GM12878 (cell line): ENCODE data around the gene ACKR2. TPM values are rescaled to one million over a fixed set of nuclear protein-coding genes. Genes with fewer than 3 reads are reported as not detected.

Source experiments
- ATAC-seq: fragments of 200-7000 bp; cut with Tn5 transposase; 3 replicates; pipeline ENCODE4 v1.9.1; 2020; ENCODE audit warnings: mild to moderate bottlenecking, moderate library complexity
- BruUV-seq: library from RNA; stranded (reverse); fragments of 400-500 nt; replicated peaks from 2 replicates; lab custom pipeline; 2021; lab: Mats Ljungman, UMichigan
- CTCF ChIA-PET: fragments of 300-600 bp; sonication (Branson Sonifier 250); formaldehyde crosslinking; extraction: SDS; loops from one replicate; lab custom pipeline; 2021; ENCODE audit warnings: inconsistent platforms; lab: Yijun Ruan, JAX
- POLR2A ChIA-PET: fragments of 350-600 bp; formaldehyde crosslinking; extraction: SDS; loops from one replicate; lab custom pipeline; 2021; ENCODE audit warnings: inconsistent platforms; lab: Charles Lee
- RAD21 ChIA-PET: fragments of 300-600 bp; sonication (Branson Sonifier 250); formaldehyde crosslinking; loops from one replicate; lab custom pipeline; 2023; ENCODE audit warnings: antibody characterized with exemption; ENCODE audit not compliant: unreplicated experiment; lab: Charles Lee
- SMC1A ChIA-PET: fragments of 300-600 bp; sonication (Branson Sonifier 250); formaldehyde crosslinking; loops from one replicate; lab custom pipeline; 2023; ENCODE audit not compliant: unreplicated experiment, uncharacterized antibody; lab: Charles Lee
- DNase-seq: peaks from one replicate; pipeline ENCODE4 v3.0.0-alpha.2; 2011; ENCODE audit warnings: low read depth, low spot score
- FAIRE-seq: peaks from 3 replicates; lab custom pipeline; 2011; peaks lifted over from hg19 to GRCh38; lab: Jason Lieb, UNC
- H2AFZ ChIP-seq: 2 replicates; pipeline ENCODE4 v1.6.0; 2011; ENCODE audit warnings: low read depth, low read length, control low read depth; ENCODE audit not compliant: control insufficient read depth
- H3K27ac ChIP-seq: 2 replicates; pipeline ENCODE4 v1.5.1; 2011; ENCODE audit warnings: control low read depth; ENCODE audit not compliant: control insufficient read depth, insufficient read depth
- H3K27me3 ChIP-seq, 2 experiments: replicated peaks in 1 of 2; 2 replicates each; pipeline versions ENCODE4 v1.6.0 to v1.6.1; 2011; ENCODE audit warnings: low read length in 1 of 2; ENCODE audit not compliant: control insufficient read depth in 2 of 2, insufficient read depth in 2 of 2
- H3K36me3 ChIP-seq, 2 experiments: 2 replicates each; pipeline ENCODE4 v1.5.1; 2011; ENCODE audit warnings: low read length in 1 of 2; ENCODE audit not compliant: control insufficient read depth in 2 of 2, insufficient read depth in 2 of 2
- H3K4me1 ChIP-seq: 2 replicates; pipeline ENCODE4 v1.6.1; 2011; ENCODE audit warnings: mild to moderate bottlenecking, low read length, moderate library complexity, mixed read lengths; ENCODE audit not compliant: control insufficient read depth, insufficient read depth
- H3K4me2 ChIP-seq: 2 replicates; pipeline ENCODE4 v1.6.0; 2011; ENCODE audit warnings: control low read depth; ENCODE audit not compliant: control insufficient read depth, insufficient read depth
- H3K4me3 ChIP-seq: fragments of 200-600 bp; sonication (generic); 2 replicates; pipeline ENCODE4 v1.5.1; 2016
- H3K79me2 ChIP-seq: 2 replicates; pipeline ENCODE4 v1.6.0; 2011; ENCODE audit warnings: low read length; ENCODE audit not compliant: control insufficient read depth, insufficient read depth
- H3K9ac ChIP-seq: 2 replicates; pipeline ENCODE4 v1.8.0; 2011; ENCODE audit warnings: low read length, control low read depth, mixed read lengths; ENCODE audit not compliant: control insufficient read depth, insufficient read depth
- H3K9me3 ChIP-seq: replicated peaks from 3 replicates; pipeline ENCODE4 v1.5.1; 2011; ENCODE audit warnings: mild to moderate bottlenecking, low read length; ENCODE audit not compliant: control insufficient read depth, insufficient read depth
- H4K20me1 ChIP-seq: 2 replicates; pipeline ENCODE4 v1.6.0; 2011; ENCODE audit not compliant: control insufficient read depth, insufficient read depth
- CBX5 ChIP-seq: sonication (generic); IDR thresholded peaks from 2 replicates; pipeline ENCODE4 v1.6.1; 2016; ENCODE audit warnings: low read depth, moderate library complexity, mild to moderate bottlenecking, inconsistent platforms
- CHD1 ChIP-seq: IDR thresholded peaks from 2 replicates; pipeline ENCODE4 v1.6.1; 2012; ENCODE audit warnings: low read depth, low read length, improper control_type of control experiment
- ESRRA ChIP-seq: IDR thresholded peaks from 2 replicates; pipeline ENCODE4 v1.6.1; 2012; ENCODE audit warnings: mild to moderate bottlenecking, low read length, improper control_type of control experiment
- FOXM1 ChIP-seq: IDR thresholded peaks from 2 replicates; pipeline ENCODE4 v1.6.1; 2012; ENCODE audit warnings: low read depth, mild to moderate bottlenecking, inconsistent platforms, low read length, moderate library complexity
- HDAC2 ChIP-seq: fragments of 200-600 bp; sonication (generic); IDR thresholded peaks from 2 replicates; pipeline ENCODE4 v1.6.1; 2017
- HDGF ChIP-seq: fragments of 450-650 bp; IDR thresholded peaks from 2 replicates; pipeline ENCODE4 v1.6.1; 2016; ENCODE audit warnings: antibody characterized with exemption
- IRF4 ChIP-seq: IDR thresholded peaks from 2 replicates; pipeline ENCODE4 v1.6.1; 2011; ENCODE audit warnings: low read depth, low read length
- JUNB ChIP-seq: IDR thresholded peaks from 2 replicates; pipeline ENCODE4 v1.6.1; 2016; ENCODE audit warnings: antibody characterized with exemption, mild to moderate bottlenecking
- MEF2B ChIP-seq: fragments of 450-650 bp; IDR thresholded peaks from 2 replicates; pipeline ENCODE4 v1.6.1; 2018; ENCODE audit warnings: mild to moderate bottlenecking, moderate library complexity; ENCODE audit not compliant: partially characterized antibody, poor library complexity, severe bottlenecking
- RUNX3 ChIP-seq: IDR thresholded peaks from 2 replicates; pipeline ENCODE4 v1.6.1; 2012; ENCODE audit warnings: low read length, inconsistent platforms
- SMC3 ChIP-seq: IDR thresholded peaks from 2 replicates; pipeline ENCODE4 v1.6.1; 2011; ENCODE audit warnings: low read length, improper control_type of control experiment, borderline replicate concordance
- SRF ChIP-seq, 2 experiments: IDR thresholded peaks; 2 replicates each; pipeline ENCODE4 v1.6.1; 2011; ENCODE audit warnings: low read depth in 2 of 2, low read length in 2 of 2, mild to moderate bottlenecking in 1 of 2, moderate library complexity in 1 of 2
- ZBED1 ChIP-seq: IDR thresholded peaks from 2 replicates; pipeline ENCODE4 v1.6.1; 2016; ENCODE audit warnings: borderline replicate concordance
- ZBTB33 ChIP-seq: fragments of 450-650 bp; IDR thresholded peaks from 2 replicates; pipeline ENCODE4 v1.6.1; 2017; ENCODE audit warnings: mild to moderate bottlenecking
- ZNF384 ChIP-seq: IDR thresholded peaks from 2 replicates; pipeline ENCODE4 v1.6.1; 2012; ENCODE audit warnings: low read depth, mild to moderate bottlenecking, low read length, improper control_type of control experiment, borderline replicate concordance
- ZNF622 ChIP-seq: fragments of 450-650 bp; IDR thresholded peaks from 2 replicates; pipeline ENCODE4 v1.6.1; 2017; ENCODE audit warnings: mild to moderate bottlenecking, inconsistent platforms
- WGBS: methylation state at CpG from one replicate; pipeline ENCODE4 v1.1.6; 2016; ENCODE audit warnings: low lambda C conversion rate; ENCODE audit not compliant: insufficient replicate concordance, insufficient coverage; ENCODE audit errors: missing lambda C conversion rate; 5-methylcytosine and 5-hydroxymethylcytosine counted together
- in situ Hi-C: fragments of 300-500 bp; cut with MboI; formaldehyde crosslinking; loops from 9 replicates; pipeline ENCODE4 v1.14.3; 2018; ENCODE audit warnings: mixed read lengths
- intact Hi-C: fragments of 100-400 bp; cut with micrococcal nuclease; formaldehyde crosslinking; loops from one replicate; pipeline ENCODE4 v1.14.2; 2022; ENCODE audit not compliant: unreplicated experiment
- polyA plus RNA-seq, 11 experiments: library from polyadenylated mRNA; depleted of rRNA in 4 of 11; unstranded in 6 of 11; stranded (reverse) in 5 of 11; fragments of >200 nt; fragmentation: Nextera tagmentation in 4 of 11; fragmentation: Illumina TruSeq in 1 of 11; extraction: Ambion mirVana in 4 of 11; extraction: Trizol in 1 of 11; gene quantifications; 1 replicate in 1 of 11; 2 replicates in 10 of 11; pipeline versions ENCODE4 v1.2.1 to v1.2.3, GENCODE V29; 2011 to 2016; ENCODE audit warnings: inconsistent platforms in 2 of 11, missing spikeins in 2 of 11, low read depth in 1 of 11
- total RNA-seq, 4 experiments: library from RNA; depleted of rRNA in 3 of 4; stranded (reverse); fragments of >200 nt in 3 of 4; fragmentation: Illumina TruSeq in 1 of 4; extraction: Trizol in 1 of 4; gene quantifications; 2 replicates each; pipeline versions ENCODE4 v1.2.1 to v1.2.3, GENCODE V29; 2013 to 2021
- TF ChIP-seq, protein P1 (sequence below): IDR thresholded peaks from 2 replicates; pipeline ENCODE4 v1.6.1; 2012; ENCODE audit warnings: improper control_type of control experiment, low read depth, low read length; ENCODE audit not compliant: insufficient replicate concordance
- TF ChIP-seq, protein P2 (sequence below): fragments of 450-650 bp; IDR thresholded peaks from 2 replicates; pipeline ENCODE4 v1.6.1; 2017; ENCODE audit warnings: borderline replicate concordance

The ACKR2 gene
- total and polyA plus RNA-seq, 10 of the 15 experiments (the other 5 are each of a cell fraction or from before 2014, with no cell fraction given): 0.05 to 0.91 (median 0.23) TPM; not detected in 2

DNA sequence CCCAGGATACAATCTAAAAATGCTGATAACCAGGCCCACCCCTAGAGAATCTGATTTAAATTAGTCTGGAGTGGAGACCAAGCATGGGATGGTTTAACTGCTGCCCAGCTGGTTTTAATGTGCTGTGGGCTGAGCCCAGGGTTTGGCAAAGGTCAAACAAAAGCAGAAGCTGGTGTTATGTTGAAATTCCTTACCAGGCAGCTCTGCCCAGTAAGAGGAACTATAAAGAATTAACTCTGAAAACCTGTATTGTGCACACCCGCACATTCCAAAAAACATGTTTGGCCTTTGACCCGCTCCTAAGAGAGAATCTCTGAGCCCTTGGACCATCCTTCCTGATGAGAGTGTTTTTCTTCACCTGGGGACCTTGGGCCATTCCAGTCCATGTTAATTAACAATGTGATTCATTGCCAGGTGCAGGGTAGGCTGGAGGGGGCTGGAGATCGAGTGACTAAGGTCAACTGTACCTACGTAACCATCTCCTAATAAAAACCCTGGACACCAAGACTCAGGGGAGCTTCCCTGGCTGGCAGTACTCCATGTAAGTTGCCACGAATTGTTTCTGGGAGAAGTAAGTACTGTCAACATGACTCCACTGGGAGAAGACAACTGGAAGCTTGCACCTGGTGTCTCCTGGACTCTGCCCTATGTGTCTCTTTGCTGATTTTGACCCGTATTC is 47.1 kb upstream of the ACKR2 start:
- RAD21 ChIA-PET: no interaction called here
- no TSS peak for BruUV-seq
- FAIRE-seq (no peak), ATAC-seq (no peak), DNase-seq (no peak)
- 57% methylated on average over 6 of the region's 6 CpGs for WGBS
- Histone ChIP-seq H4K20me1 (no peaks in the 10 kb centered on the region), H2AFZ (no peak overlapping the region), H3K36me3 (no peaks in the 10 kb centered on the region), H3K9me3 (no peaks in the 10 kb centered on the region), H3K4me2 (no peak overlapping the region), H3K9ac (no peak overlapping the region), H3K27me3 (no peaks in the 10 kb centered on the region; a peak in 1 of 4 replicates), H3K4me3 (no peak overlapping the region), H3K4me1 (no peaks in the 10 kb centered on the region), H3K27ac (no peak overlapping the region), H3K79me2 (no peaks in the 10 kb centered on the region)
- TF ChIP-seq ZBTB33 (no peak), CBX5 (no peak), ZNF384 (no peak), JUNB (no peak), FOXM1 (no peak), ZNF622 (no peak), MEF2B (no peak), RUNX3 (no peak), SRF (IDR thresholded peaks at IDR 0.05; ENCODE audit: low read depth in 2 of 2, low read length in 2 of 2) (no peak), ESRRA (no peak), CHD1 (no peak), ZBED1 (no peak), HDGF (no peak), HDAC2 (no peak), SMC3 (no peak), IRF4 (no peak)
- TF ChIP-seq, protein P1, sequence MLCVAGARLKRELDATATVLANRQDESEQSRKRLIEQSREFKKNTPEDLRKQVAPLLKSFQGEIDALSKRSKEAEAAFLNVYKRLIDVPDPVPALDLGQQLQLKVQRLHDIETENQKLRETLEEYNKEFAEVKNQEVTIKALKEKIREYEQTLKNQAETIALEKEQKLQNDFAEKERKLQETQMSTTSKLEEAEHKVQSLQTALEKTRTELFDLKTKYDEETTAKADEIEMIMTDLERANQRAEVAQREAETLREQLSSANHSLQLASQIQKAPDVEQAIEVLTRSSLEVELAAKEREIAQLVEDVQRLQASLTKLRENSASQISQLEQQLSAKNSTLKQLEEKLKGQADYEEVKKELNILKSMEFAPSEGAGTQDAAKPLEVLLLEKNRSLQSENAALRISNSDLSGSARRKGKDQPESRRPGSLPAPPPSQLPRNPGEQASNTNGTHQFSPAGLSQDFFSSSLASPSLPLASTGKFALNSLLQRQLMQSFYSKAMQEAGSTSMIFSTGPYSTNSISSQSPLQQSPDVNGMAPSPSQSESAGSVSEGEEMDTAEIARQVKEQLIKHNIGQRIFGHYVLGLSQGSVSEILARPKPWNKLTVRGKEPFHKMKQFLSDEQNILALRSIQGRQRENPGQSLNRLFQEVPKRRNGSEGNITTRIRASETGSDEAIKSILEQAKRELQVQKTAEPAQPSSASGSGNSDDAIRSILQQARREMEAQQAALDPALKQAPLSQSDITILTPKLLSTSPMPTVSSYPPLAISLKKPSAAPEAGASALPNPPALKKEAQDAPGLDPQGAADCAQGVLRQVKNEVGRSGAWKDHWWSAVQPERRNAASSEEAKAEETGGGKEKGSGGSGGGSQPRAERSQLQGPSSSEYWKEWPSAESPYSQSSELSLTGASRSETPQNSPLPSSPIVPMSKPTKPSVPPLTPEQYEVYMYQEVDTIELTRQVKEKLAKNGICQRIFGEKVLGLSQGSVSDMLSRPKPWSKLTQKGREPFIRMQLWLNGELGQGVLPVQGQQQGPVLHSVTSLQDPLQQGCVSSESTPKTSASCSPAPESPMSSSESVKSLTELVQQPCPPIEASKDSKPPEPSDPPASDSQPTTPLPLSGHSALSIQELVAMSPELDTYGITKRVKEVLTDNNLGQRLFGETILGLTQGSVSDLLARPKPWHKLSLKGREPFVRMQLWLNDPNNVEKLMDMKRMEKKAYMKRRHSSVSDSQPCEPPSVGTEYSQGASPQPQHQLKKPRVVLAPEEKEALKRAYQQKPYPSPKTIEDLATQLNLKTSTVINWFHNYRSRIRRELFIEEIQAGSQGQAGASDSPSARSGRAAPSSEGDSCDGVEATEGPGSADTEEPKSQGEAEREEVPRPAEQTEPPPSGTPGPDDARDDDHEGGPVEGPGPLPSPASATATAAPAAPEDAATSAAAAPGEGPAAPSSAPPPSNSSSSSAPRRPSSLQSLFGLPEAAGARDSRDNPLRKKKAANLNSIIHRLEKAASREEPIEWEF: no peak
- TF ChIP-seq, protein P2, sequence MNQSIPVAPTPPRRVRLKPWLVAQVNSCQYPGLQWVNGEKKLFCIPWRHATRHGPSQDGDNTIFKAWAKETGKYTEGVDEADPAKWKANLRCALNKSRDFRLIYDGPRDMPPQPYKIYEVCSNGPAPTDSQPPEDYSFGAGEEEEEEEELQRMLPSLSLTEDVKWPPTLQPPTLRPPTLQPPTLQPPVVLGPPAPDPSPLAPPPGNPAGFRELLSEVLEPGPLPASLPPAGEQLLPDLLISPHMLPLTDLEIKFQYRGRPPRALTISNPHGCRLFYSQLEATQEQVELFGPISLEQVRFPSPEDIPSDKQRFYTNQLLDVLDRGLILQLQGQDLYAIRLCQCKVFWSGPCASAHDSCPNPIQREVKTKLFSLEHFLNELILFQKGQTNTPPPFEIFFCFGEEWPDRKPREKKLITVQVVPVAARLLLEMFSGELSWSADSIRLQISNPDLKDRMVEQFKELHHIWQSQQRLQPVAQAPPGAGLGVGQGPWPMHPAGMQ: no peak
- CTCF ChIA-PET: interaction anchor here (0.6 to 1.8 kb wide), 2 partner anchors 9 to 90 kb away, joined by 3 to 5 read pairs; no protein-coding TSS in a partner anchor
- SMC1A ChIA-PET: interaction anchor here (1.7 to 2.1 kb wide), 3 partner anchors 16 to 78 kb away, joined by 4 to 7 read pairs (median 5); no protein-coding TSS in a partner anchor
- in situ Hi-C loops: no loop called here
- POLR2A ChIA-PET: no interaction called here
- intact Hi-C loops: no loop called here
